B cell (primary cell): ENCODE data around the gene HES1.

ENCODE experiments used
- CTCF ChIP-seq: fragments of 200-600 bp; IDR thresholded peaks from one replicate; pipeline ENCODE4 v1.8.0; 2022; ENCODE audit warnings: antibody characterized with exemption, mild to moderate bottlenecking
- EZH2 ChIP-seq: IDR thresholded peaks from 2 replicates; pipeline ENCODE4 v1.6.1; 2012; ENCODE audit warnings: borderline replicate concordance, low read depth, mild to moderate bottlenecking, moderate library complexity, low read length; ENCODE audit not compliant: insufficient read depth, poor library complexity, severe bottlenecking

- TF ChIP-seq CTCF (no peak), EZH2 (no peak)
These were observed 42.2 kb downstream of the HES1 start for GRCh38 chr3:194178128-194178527.
